A673 (cell line): ENCODE measurements around the gene CRHR1. TPM values are rescaled to one million over a fixed set of nuclear protein-coding genes. Genes with fewer than 3 reads are reported as not detected.

Experiments
- BruUV-seq: library from RNA; stranded (reverse); fragments of 400-500 nt; replicated peaks from 2 replicates; lab custom pipeline; 2021; lab: Mats Ljungman, UMichigan
- CTCF ChIA-PET: fragments of 300-600 bp; sonication (Branson Sonifier 250); formaldehyde crosslinking; loops from one replicate; lab custom pipeline; 2022; ENCODE audit warnings: antibody characterized with exemption; lab: Charles Lee
- POLR2A ChIA-PET: fragments of 300-600 bp; sonication (Branson Sonifier 250); formaldehyde crosslinking; loops from one replicate; lab custom pipeline; 2022; ENCODE audit warnings: antibody characterized with exemption; ENCODE audit not compliant: low non-redundant PET; lab: Charles Lee
- DNase-seq: peaks from one replicate; pipeline ENCODE4 v3.0.0-alpha.2; 2015; ENCODE audit warnings: low spot score
- H3K27ac ChIP-seq: fragments of 200-600 bp; sonication (generic); 2 replicates; pipeline ENCODE4 v1.5.1; 2016; ENCODE audit warnings: mixed run types, low read depth, mild to moderate bottlenecking, mixed read lengths, antibody characterized with exemption, low read length; ENCODE audit not compliant: poor library complexity, severe bottlenecking
- H3K27me3 ChIP-seq: fragments of 200-600 bp; sonication (generic); replicated peaks from 2 replicates; pipeline ENCODE4 v1.6.1; 2017; ENCODE audit warnings: mixed run types, low read depth, mild to moderate bottlenecking, mixed read lengths, antibody characterized with exemption, low read length; ENCODE audit not compliant: insufficient read depth, poor library complexity
- H3K36me3 ChIP-seq: fragments of 200-600 bp; sonication (generic); 2 replicates; pipeline ENCODE4 v1.6.1; 2016; ENCODE audit warnings: mixed run types, mild to moderate bottlenecking, mixed read lengths, antibody characterized with exemption, low read length; ENCODE audit not compliant: insufficient read depth, poor library complexity, severe bottlenecking
- H3K4me1 ChIP-seq: fragments of 200-600 bp; sonication (generic); 2 replicates; pipeline ENCODE4 v1.6.1; 2017; ENCODE audit warnings: mixed run types, mild to moderate bottlenecking, mixed read lengths, antibody characterized with exemption, low read length; ENCODE audit not compliant: insufficient read depth, poor library complexity, severe bottlenecking
- H3K4me3 ChIP-seq: fragments of 200-600 bp; sonication (generic); 2 replicates; pipeline ENCODE4 v1.5.1; 2016; ENCODE audit warnings: low read depth, mixed run types, mild to moderate bottlenecking, mixed read lengths, low read length; ENCODE audit not compliant: poor library complexity, severe bottlenecking
- H3K9me3 ChIP-seq: fragments of 200-600 bp; sonication (generic); 2 replicates; pipeline ENCODE4 v1.6.1; 2016; ENCODE audit warnings: mixed run types, low read depth, mild to moderate bottlenecking, mixed read lengths, antibody characterized with exemption, low read length; ENCODE audit not compliant: poor library complexity, severe bottlenecking
- CTCF ChIP-seq: fragments of 300-800, 200-600 bp; sonication (generic); conservative IDR thresholded peaks from 2 replicates; pipeline ENCODE4 v1.5.1; 2017; ENCODE audit warnings: low read depth, mild to moderate bottlenecking, antibody characterized with exemption, low read length, moderate library complexity, mixed read lengths
- EZH2 ChIP-seq: fragments of 200-600 bp; sonication (generic); IDR thresholded peaks from 2 replicates; pipeline ENCODE4 v1.6.1; 2017; ENCODE audit warnings: borderline replicate concordance, low read depth, mild to moderate bottlenecking, mixed read lengths, antibody characterized with exemption, low read length; ENCODE audit not compliant: poor library complexity, severe bottlenecking
- intact Hi-C: fragments of 100-400 bp; cut with micrococcal nuclease; formaldehyde crosslinking; loops from one replicate; pipeline ENCODE4 v1.10.0; 2022; ENCODE audit not compliant: unreplicated experiment
- total RNA-seq: library from RNA; stranded (reverse); gene quantifications from 2 replicates; pipeline ENCODE4 v1.2.3, GENCODE V29; 2021

The CRHR1 gene
- total RNA-seq, 1 experiment from 2014 or later: not detected

GRCh38 chr17:45753645-45754225, 30.4 kb upstream of the CRHR1 start:
- Histone ChIP-seq H3K36me3 (no peaks in the 10 kb centered on the region), H3K4me3 (no peak overlapping the region), H3K27ac (no peak overlapping the region), H3K9me3 (no peaks in the 10 kb centered on the region), H3K27me3 (no peaks in the 10 kb centered on the region), H3K4me1 (no peaks in the 10 kb centered on the region)
- no TSS peak for BruUV-seq
- intact Hi-C loops: no loop called here
- no peak for DNase-seq
- ChIA-PET POLR2A (no interaction called here), CTCF (no interaction called here)
- no peak for TF ChIP-seq CTCF
- TF ChIP-seq EZH2: no peak

- intact Hi-C loops: no loop called here
- Histone ChIP-seq H3K36me3 (no peaks in the 10 kb centered on the region), H3K27me3 (no peaks in the 10 kb centered on the region), H3K4me1 (no peaks in the 10 kb centered on the region), H3K9me3 (no peaks in the 10 kb centered on the region), H3K27ac (no peak overlapping the region), H3K4me3 (no peak overlapping the region)
- no peak for DNase-seq
- CTCF ChIA-PET: no interaction called here
- no TSS peak for BruUV-seq
- TF ChIP-seq EZH2: no peak
- TF ChIP-seq CTCF: no peak
- POLR2A ChIA-PET: no interaction called here
Measured at GRCh38 chr17:45755050-45755449, 29.1 kb upstream of the CRHR1 start.

- Histone ChIP-seq H3K4me1 (no peaks in the 10 kb centered on the region), H3K4me3 (no peak overlapping the region), H3K9me3 (no peaks in the 10 kb centered on the region), H3K27ac (no peak overlapping the region), H3K27me3 (no peaks in the 10 kb centered on the region), H3K36me3 (no peaks in the 10 kb centered on the region)
- ChIA-PET CTCF (no interaction called here), POLR2A (no interaction called here)
- no TSS peak for BruUV-seq
- intact Hi-C loops: no loop called here
- DNase-seq: no peak
- TF ChIP-seq EZH2 (no peak), CTCF (no peak)
Measured at GRCh38 chr17:45756266-45756991, 27.7 kb upstream of the CRHR1 start.
